Chondrocyte (in vitro differentiated cells): Measurements from ENCODE around the gene RAPGEF5. TPM values are rescaled to one million over a fixed set of nuclear protein-coding genes. Genes with fewer than 3 reads are reported as not detected.

Source experiments
- DNase-seq: peaks from one replicate; pipeline ENCODE4 v3.0.0; 2021; ENCODE audit warnings: mixed read lengths, low spot score
- H3K27ac Mint-ChIP-seq: one replicate; pipeline ENCODE4 v1.8.0; 2021; ENCODE audit warnings: mild to moderate bottlenecking, moderate library complexity, mixed read lengths; ENCODE audit not compliant: unreplicated experiment
- H3K27me3 Mint-ChIP-seq: 2 replicates; pipeline ENCODE4 v1.8.0; 2021; ENCODE audit warnings: low read depth, mixed read lengths
- H3K36me3 Mint-ChIP-seq: 2 replicates; pipeline ENCODE4 v1.8.0; 2021; ENCODE audit warnings: low read depth, mixed read lengths
- H3K4me1 Mint-ChIP-seq: 2 replicates; pipeline ENCODE4 v1.8.0; 2021; ENCODE audit warnings: low read depth, mild to moderate bottlenecking, mixed read lengths
- H3K4me3 Mint-ChIP-seq: one replicate; pipeline ENCODE4 v1.8.0; 2021; ENCODE audit warnings: mild to moderate bottlenecking, moderate library complexity, mixed read lengths; ENCODE audit not compliant: unreplicated experiment
- H3K9me3 Mint-ChIP-seq: 2 replicates; pipeline ENCODE4 v1.8.0; 2021; ENCODE audit warnings: low read depth, mixed read lengths
- total RNA-seq: library from RNA; stranded (reverse); gene quantifications from 3 replicates; pipeline ENCODE4 v1.2.1, GENCODE V29; 2021
- TF ChIP-seq, protein P1 (sequence below): fragments of 200-600 bp; sonication (generic); IDR thresholded peaks from 2 replicates; pipeline ENCODE4 v1.5.0; 2021; ENCODE audit warnings: antibody characterized with exemption, mild to moderate bottlenecking, moderate library complexity

The RAPGEF5 gene
- total RNA-seq, 1 donor from 2014 or later = 2.2 TPM

DNA sequence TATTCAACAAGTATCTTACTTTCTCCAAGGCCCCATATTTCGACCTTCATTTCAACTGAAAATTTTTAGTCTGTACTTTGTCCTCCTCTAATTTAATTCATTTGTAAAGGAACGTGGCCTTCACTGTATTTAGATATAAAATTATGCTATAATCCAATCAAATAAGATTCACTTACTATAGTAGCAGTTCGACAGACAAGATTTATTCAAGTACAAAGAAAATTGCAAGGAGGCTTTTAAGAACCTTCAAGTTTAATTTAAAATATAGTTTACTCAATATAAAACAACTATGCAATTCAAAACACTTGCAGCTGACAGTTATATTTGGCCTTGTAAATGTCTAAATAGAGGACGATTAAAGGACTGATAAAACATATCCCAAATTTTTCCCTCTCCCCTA is 85.6 kb downstream of the RAPGEF5 start:
- H3K9me3 Mint-ChIP-seq = no peaks in the 10 kb centered on the region

DNA sequence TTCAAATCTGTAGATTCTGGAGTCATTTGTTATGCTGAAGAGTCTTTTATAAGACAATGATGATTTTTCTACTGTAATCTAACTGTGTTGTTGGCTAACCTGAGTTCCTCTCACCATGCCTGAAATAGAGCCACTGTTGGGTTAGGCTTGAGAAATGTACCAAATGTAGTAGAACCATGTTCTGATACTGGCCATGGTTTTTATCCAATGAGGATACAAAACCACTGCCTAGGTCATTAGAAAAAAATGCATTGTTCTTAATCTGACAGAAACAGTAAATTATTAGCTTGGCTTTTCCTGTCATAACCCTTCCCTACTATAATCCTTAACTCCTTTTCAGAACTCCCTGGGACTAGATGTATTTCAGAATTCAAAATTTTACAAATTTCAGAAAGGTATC is 86.6 kb downstream of the RAPGEF5 start:
- Mint-ChIP-seq H3K27ac (no peak overlapping the region), H3K27me3 (no peaks in the 10 kb centered on the region), H3K36me3 (no peaks in the 10 kb centered on the region), H3K4me1 (peaks cover 15% of the 10 kb centered on the region), H3K4me3 (no peak overlapping the region), H3K9me3 (no peaks in the 10 kb centered on the region)
- DNase-seq = no peak
- TF ChIP-seq, protein P1, sequence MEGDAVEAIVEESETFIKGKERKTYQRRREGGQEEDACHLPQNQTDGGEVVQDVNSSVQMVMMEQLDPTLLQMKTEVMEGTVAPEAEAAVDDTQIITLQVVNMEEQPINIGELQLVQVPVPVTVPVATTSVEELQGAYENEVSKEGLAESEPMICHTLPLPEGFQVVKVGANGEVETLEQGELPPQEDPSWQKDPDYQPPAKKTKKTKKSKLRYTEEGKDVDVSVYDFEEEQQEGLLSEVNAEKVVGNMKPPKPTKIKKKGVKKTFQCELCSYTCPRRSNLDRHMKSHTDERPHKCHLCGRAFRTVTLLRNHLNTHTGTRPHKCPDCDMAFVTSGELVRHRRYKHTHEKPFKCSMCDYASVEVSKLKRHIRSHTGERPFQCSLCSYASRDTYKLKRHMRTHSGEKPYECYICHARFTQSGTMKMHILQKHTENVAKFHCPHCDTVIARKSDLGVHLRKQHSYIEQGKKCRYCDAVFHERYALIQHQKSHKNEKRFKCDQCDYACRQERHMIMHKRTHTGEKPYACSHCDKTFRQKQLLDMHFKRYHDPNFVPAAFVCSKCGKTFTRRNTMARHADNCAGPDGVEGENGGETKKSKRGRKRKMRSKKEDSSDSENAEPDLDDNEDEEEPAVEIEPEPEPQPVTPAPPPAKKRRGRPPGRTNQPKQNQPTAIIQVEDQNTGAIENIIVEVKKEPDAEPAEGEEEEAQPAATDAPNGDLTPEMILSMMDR = no peak

More for the DNA sequence above, 85.6 kb downstream of the RAPGEF5 start:
- Mint-ChIP-seq H3K27ac (no peak overlapping the region), H3K4me3 (no peak overlapping the region), H3K27me3 (no peaks in the 10 kb centered on the region), H3K4me1 (peaks cover 15% of the 10 kb centered on the region), H3K36me3 (no peaks in the 10 kb centered on the region)
- DNase-seq = no peak
- TF ChIP-seq, protein P1 = no peak

DNA sequence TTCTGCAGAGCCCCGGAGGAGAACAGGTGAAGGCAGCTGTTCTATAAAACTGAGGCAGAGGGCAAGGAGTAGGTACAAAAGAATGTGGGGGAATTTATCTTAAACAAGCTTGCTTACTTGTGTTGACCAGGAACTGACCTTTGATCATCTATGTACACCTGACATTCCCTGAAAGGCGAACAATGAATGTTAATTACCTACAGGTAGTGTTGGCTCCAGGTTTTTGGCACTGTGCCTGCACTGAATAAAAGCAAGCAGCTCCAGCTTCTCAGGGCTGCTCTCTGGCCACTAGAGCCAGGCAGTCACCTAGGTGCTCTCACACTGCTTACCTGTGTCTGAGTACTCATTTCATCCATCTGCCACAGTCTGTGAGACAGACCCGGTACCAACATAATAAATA is 87.0 kb downstream of the RAPGEF5 start:
- H3K4me1 Mint-ChIP-seq = peaks cover 15% of the 10 kb centered on the region
- H3K36me3 Mint-ChIP-seq = no peaks in the 10 kb centered on the region
- no peaks in the 10 kb centered on the region for H3K9me3 Mint-ChIP-seq
- TF ChIP-seq, protein P1 = no peak
- H3K27me3 Mint-ChIP-seq = no peaks in the 10 kb centered on the region
- no peak overlapping the region for H3K4me3 Mint-ChIP-seq
- H3K27ac Mint-ChIP-seq = no peak overlapping the region
- DNase-seq = no peak

DNA sequence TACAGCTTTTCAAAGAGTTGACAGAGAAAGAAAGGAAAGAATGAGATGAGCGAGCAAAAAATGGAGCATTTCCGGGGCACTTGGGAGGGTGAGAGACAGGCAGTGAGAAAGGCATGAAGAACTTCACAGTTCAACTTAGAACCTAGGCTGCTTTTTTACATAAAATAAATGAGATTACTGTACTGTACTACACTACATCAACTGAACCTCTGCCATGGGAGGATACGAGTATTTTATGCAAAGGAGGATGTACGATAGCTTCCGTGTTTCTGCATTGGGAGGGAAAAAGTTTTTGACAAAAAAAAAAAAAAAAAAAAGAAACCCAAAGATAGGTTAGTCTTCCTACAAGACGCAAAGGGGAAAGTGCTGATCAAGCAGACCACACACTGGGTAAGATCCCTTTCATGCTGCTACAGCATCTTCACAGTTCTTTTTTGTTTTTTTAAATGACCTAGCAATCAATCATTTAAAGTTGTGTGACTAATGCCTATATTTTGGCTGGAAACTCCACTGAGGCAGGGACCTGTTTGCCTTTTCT is 88.0 kb downstream of the RAPGEF5 start:
- TF ChIP-seq, protein P1 = no peak
- Mint-ChIP-seq H3K9me3 (no peaks in the 10 kb centered on the region), H3K27ac (peak overlapping the region; percentile 14), H3K4me1 (peaks cover 15% of the 10 kb centered on the region), H3K36me3 (no peaks in the 10 kb centered on the region), H3K27me3 (no peaks in the 10 kb centered on the region), H3K4me3 (no peak overlapping the region)
- DNase-seq = no peak

DNA sequence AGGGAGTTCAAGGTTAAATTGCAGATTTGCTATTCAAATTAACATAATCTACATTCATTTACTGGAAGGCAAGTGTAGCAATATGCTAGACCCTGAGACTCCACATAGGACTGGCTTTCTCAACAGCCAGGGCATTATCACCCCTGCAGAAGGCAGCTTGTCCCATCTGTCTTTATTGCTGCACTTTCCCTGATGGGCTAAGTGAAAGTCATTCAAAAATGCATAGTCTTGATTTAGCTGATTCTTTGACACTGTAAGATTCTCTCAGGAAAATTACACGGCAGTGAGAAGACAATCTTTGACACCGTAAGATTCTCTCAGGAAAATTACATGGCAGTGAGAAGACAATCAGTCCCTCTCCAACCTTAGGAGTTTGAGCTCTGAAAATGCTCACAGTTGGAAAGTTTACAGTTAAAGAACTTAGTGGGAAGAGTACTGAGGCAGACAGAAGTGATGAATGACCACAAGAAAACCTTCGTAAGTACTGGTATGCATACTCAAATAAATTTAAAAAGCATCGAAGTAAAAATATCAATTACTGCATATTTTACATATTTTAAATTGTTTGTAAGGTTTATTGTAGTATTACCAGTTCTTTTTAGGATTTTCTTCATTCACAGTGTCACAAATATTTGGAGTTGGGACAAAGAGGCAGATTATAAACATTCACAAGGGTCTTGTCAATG is 88.9 kb downstream of the RAPGEF5 start:
- no peaks in the 10 kb centered on the region for H3K27me3 Mint-ChIP-seq
- no peaks in the 10 kb centered on the region for H3K36me3 Mint-ChIP-seq
- peaks cover 15% of the 10 kb centered on the region for H3K4me1 Mint-ChIP-seq
- no peak for DNase-seq
- TF ChIP-seq, protein P1 = no peak
- H3K4me3 Mint-ChIP-seq = no peak overlapping the region
- H3K9me3 Mint-ChIP-seq = no peaks in the 10 kb centered on the region
- H3K27ac Mint-ChIP-seq = peak overlapping the region; percentile 14
